Measurements from ENCODE around the gene LAMTOR2.
"Not testable (repeated sequence)": the region's sequence is repeated elsewhere in the genome, so short reads cannot be mapped to it uniquely, and the experiment has no call there.

The LAMTOR2 gene

GRCh38 chr1:156067262-156067661, 12.7 kb downstream of the LAMTOR2 start:
- Histone ChIP-seq H3K9me3 (ENCODE audit: insufficient read depth, low read depth, low read length) (no peaks in the 10 kb centered on the region), H3K36me3 (ENCODE audit: insufficient read depth, low read length) (peaks cover 13% of the 10 kb centered on the region), H3K4me3 (ENCODE audit: low read length) (no peak overlapping the region), H3K4me1 (ENCODE audit: insufficient read depth, low read length) (peaks cover 16% of the 10 kb centered on the region), H3K27me3 (ENCODE audit: insufficient read depth, low read length) (no peaks in the 10 kb centered on the region), H3K27ac (ENCODE audit: low read depth, low read length) (no peak overlapping the region), H3K9ac (ENCODE audit: low read depth, low read length) (no peak overlapping the region)
- WGBS, result 86% methylated on average over 2 of the region's 2 CpGs

GRCh38 chr1:156069490-156070455, 15.2 kb downstream of the LAMTOR2 start:
- H3K4me3 ChIP-seq (ENCODE audit: low read length), result no peak overlapping the region
- no peak overlapping the region for H3K9ac ChIP-seq (ENCODE audit: low read depth, low read length)
- 93% methylated on average over 3 of the region's 3 CpGs for WGBS
- no peaks in the 10 kb centered on the region for H3K27me3 ChIP-seq (ENCODE audit: insufficient read depth, low read length)
- peaks cover 32% of the 10 kb centered on the region for H3K4me1 ChIP-seq (ENCODE audit: insufficient read depth, low read length)
- no peak overlapping the region for H3K27ac ChIP-seq (ENCODE audit: low read depth, low read length)
- H3K36me3 ChIP-seq (ENCODE audit: insufficient read depth, low read length), result peaks cover 21% of the 10 kb centered on the region
- no peaks in the 10 kb centered on the region for H3K9me3 ChIP-seq (ENCODE audit: insufficient read depth, low read depth, low read length)

DNA sequence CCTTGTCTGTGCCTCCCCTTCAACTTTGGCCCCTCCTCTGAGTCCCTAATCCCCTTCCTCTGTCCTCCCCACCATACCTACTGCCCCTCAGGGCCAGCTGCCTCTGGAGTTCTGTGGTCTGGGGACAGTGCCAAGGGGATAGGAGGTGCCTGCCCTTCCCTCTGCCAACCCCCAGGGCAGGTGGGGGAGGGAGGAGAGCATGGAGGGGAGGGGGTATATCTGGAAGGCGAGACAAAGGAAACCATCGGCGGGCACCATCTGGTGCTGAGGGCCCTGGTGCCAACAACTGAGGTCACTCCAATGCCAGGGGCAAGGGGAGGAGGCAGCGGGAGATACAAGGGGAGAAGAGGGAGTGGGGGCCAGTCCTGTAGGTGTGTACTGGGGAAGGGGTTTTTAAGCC, 16.0 kb downstream of the LAMTOR2 start:
- no peaks in the 10 kb centered on the region for H3K27me3 ChIP-seq (ENCODE audit: insufficient read depth, low read length)
- H3K4me1 ChIP-seq (ENCODE audit: insufficient read depth, low read length), result peaks cover 39% of the 10 kb centered on the region
- peaks cover 25% of the 10 kb centered on the region for H3K36me3 ChIP-seq (ENCODE audit: insufficient read depth, low read length)
- H3K4me3 ChIP-seq (ENCODE audit: low read length), result no peak overlapping the region
- H3K9ac ChIP-seq (ENCODE audit: low read depth, low read length), result no peak overlapping the region
- H3K9me3 ChIP-seq (ENCODE audit: insufficient read depth, low read depth, low read length), result no peaks in the 10 kb centered on the region
- no peak overlapping the region for H3K27ac ChIP-seq (ENCODE audit: low read depth, low read length)
- 87% methylated on average over 4 of the region's 4 CpGs for WGBS

- 91% methylated on average over 7 of the region's 7 CpGs for WGBS
- not testable (repeated sequence) for H3K9ac ChIP-seq (ENCODE audit: low read depth, low read length)
These were observed 16.8 kb downstream of the LAMTOR2 start for GRCh38 chr1:156071332-156071816.

GRCh38 chr1:156072251-156072650, 17.7 kb downstream of the LAMTOR2 start:
- no peak overlapping the region for H3K4me3 ChIP-seq (ENCODE audit: low read length)
- H3K27ac ChIP-seq (ENCODE audit: low read depth, low read length), result no peak overlapping the region
- peaks cover 36% of the 10 kb centered on the region for H3K36me3 ChIP-seq (ENCODE audit: insufficient read depth, low read length)
- no peaks in the 10 kb centered on the region for H3K27me3 ChIP-seq (ENCODE audit: insufficient read depth, low read length)
- no peaks in the 10 kb centered on the region for H3K9me3 ChIP-seq (ENCODE audit: insufficient read depth, low read depth, low read length)
- WGBS, result 73% methylated on average over 3 of the region's 6 CpGs
- no peak overlapping the region for H3K9ac ChIP-seq (ENCODE audit: low read depth, low read length)
- H3K4me1 ChIP-seq (ENCODE audit: insufficient read depth, low read length), result peaks cover 50% of the 10 kb centered on the region

More at GRCh38 chr1:156071332-156071816, 16.8 kb downstream of the LAMTOR2 start:
- H3K4me3 ChIP-seq (ENCODE audit: low read length); H3K27me3 ChIP-seq (ENCODE audit: insufficient read depth, low read length); H3K9me3 ChIP-seq (ENCODE audit: insufficient read depth, low read depth, low read length); H3K27ac ChIP-seq (ENCODE audit: low read depth, low read length): not testable (repeated sequence)
- H3K36me3 ChIP-seq (ENCODE audit: insufficient read depth, low read length), result peaks cover 30% of the 10 kb centered on the region
- H3K4me1 ChIP-seq (ENCODE audit: insufficient read depth, low read length), result peaks cover 42% of the 10 kb centered on the region

- Histone ChIP-seq H3K4me3 (ENCODE audit: low read length) (no peak overlapping the region), H3K36me3 (ENCODE audit: insufficient read depth, low read length) (peaks cover 39% of the 10 kb centered on the region)
These were observed 18.6 kb downstream of the LAMTOR2 start for GRCh38 chr1:156073110-156073687.

GRCh38 chr1:156073740-156074139, 19.2 kb downstream of the LAMTOR2 start:
- no peaks in the 10 kb centered on the region for H3K27me3 ChIP-seq (ENCODE audit: insufficient read depth, low read length)
- peaks cover 42% of the 10 kb centered on the region for H3K36me3 ChIP-seq (ENCODE audit: insufficient read depth, low read length)
- H3K4me1 ChIP-seq (ENCODE audit: insufficient read depth, low read length), result peaks cover 65% of the 10 kb centered on the region
- no peak overlapping the region for H3K27ac ChIP-seq (ENCODE audit: low read depth, low read length)
- no peak overlapping the region for H3K9ac ChIP-seq (ENCODE audit: low read depth, low read length)
- no peaks in the 10 kb centered on the region for H3K9me3 ChIP-seq (ENCODE audit: insufficient read depth, low read depth, low read length)
- H3K4me3 ChIP-seq (ENCODE audit: low read length), result no peak overlapping the region
- WGBS, result 5% methylated on average over 3 of the region's 5 CpGs

More at GRCh38 chr1:156073110-156073687, 18.6 kb downstream of the LAMTOR2 start:
- WGBS, result 3% methylated on average over 1 of the region's 1 CpG
- H3K9me3 ChIP-seq (ENCODE audit: insufficient read depth, low read depth, low read length), result no peaks in the 10 kb centered on the region
- H3K27ac ChIP-seq (ENCODE audit: low read depth, low read length), result no peak overlapping the region
- no peak overlapping the region; the same call in 1 of the 2 replicates for H3K9ac ChIP-seq (ENCODE audit: low read depth, low read length)
- no peaks in the 10 kb centered on the region for H3K27me3 ChIP-seq (ENCODE audit: insufficient read depth, low read length)
- peaks cover 60% of the 10 kb centered on the region for H3K4me1 ChIP-seq (ENCODE audit: insufficient read depth, low read length)

- H3K4me1 ChIP-seq (ENCODE audit: insufficient read depth, low read length), result peaks cover 71% of the 10 kb centered on the region
- WGBS, result 57% methylated on average over 2 of the region's 8 CpGs
These were observed 20.1 kb downstream of the LAMTOR2 start for GRCh38 chr1:156074661-156075060.

GRCh38 chr1:156075162-156075561, 20.6 kb downstream of the LAMTOR2 start:
- Histone ChIP-seq H3K4me3 (ENCODE audit: low read length) (no peak overlapping the region; the same call in 1 of the 2 replicates), H3K9ac (ENCODE audit: low read depth, low read length) (no peak overlapping the region), H3K36me3 (ENCODE audit: insufficient read depth, low read length) (peaks cover 40% of the 10 kb centered on the region), H3K27me3 (ENCODE audit: insufficient read depth, low read length) (no peaks in the 10 kb centered on the region), H3K4me1 (ENCODE audit: insufficient read depth, low read length) (peaks cover 74% of the 10 kb centered on the region), H3K27ac (ENCODE audit: low read depth, low read length) (peak overlapping the region; percentile 75), H3K9me3 (ENCODE audit: insufficient read depth, low read depth, low read length) (no peaks in the 10 kb centered on the region)
- WGBS, result 30% methylated on average over 2 of the region's 3 CpGs

More at GRCh38 chr1:156074661-156075060, 20.1 kb downstream of the LAMTOR2 start:
- H3K27ac ChIP-seq (ENCODE audit: low read depth, low read length), result peak overlapping the region; percentile 75
- H3K27me3 ChIP-seq (ENCODE audit: insufficient read depth, low read length), result no peaks in the 10 kb centered on the region
- peaks cover 44% of the 10 kb centered on the region for H3K36me3 ChIP-seq (ENCODE audit: insufficient read depth, low read length)
- no peak overlapping the region for H3K9ac ChIP-seq (ENCODE audit: low read depth, low read length)
- no peak overlapping the region for H3K4me3 ChIP-seq (ENCODE audit: low read length)
- no peaks in the 10 kb centered on the region for H3K9me3 ChIP-seq (ENCODE audit: insufficient read depth, low read depth, low read length)

DNA sequence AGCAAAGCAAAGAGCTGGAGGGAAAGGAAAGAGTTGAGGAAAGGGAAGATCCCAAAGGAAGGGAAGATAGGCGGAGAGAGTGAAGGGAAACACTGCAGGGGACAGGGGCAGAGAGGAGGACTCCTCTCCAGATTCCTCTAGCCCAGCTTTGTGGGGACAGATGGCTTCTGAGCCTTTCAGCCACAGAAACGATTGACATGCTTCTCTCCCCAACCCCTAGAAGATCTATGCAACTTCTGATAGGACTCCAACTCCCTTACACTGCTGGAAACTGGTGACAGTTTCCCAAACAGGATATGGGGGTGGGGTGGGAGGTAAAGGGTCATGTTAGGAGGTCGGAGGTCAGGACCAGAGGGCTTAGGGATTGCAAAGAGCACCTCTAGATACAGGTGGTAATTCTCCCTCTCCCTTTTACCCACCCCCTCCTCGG, 21.2 kb downstream of the LAMTOR2 start:
- WGBS, result 39% methylated on average over 3 of the region's 4 CpGs
- Histone ChIP-seq H3K4me3 (ENCODE audit: low read length) (no peak overlapping the region), H3K27me3 (ENCODE audit: insufficient read depth, low read length) (no peaks in the 10 kb centered on the region), H3K4me1 (ENCODE audit: insufficient read depth, low read length) (peaks cover 74% of the 10 kb centered on the region), H3K9ac (ENCODE audit: low read depth, low read length) (no peak overlapping the region), H3K36me3 (ENCODE audit: insufficient read depth, low read length) (peaks cover 38% of the 10 kb centered on the region), H3K27ac (ENCODE audit: low read depth, low read length) (peak overlapping the region; percentile 21; the same call in 1 of the 2 replicates), H3K9me3 (ENCODE audit: insufficient read depth, low read depth, low read length) (no peaks in the 10 kb centered on the region)
